ENCODE data around the gene SLC9A3.
"Not testable (repeated sequence)": the region's sequence is repeated elsewhere in the genome, so short reads cannot be mapped to it uniquely, and the experiment has no call there.

The SLC9A3 gene

GRCh38 chr5:489689-490080 is 34.6 kb downstream of the SLC9A3 start:
- DNase-seq (ENCODE audit: low spot score): no peak

GRCh38 chr5:488744-489688 is 35.2 kb downstream of the SLC9A3 start:
- no peak for DNase-seq (ENCODE audit: low spot score)

- no peak for DNase-seq (ENCODE audit: low spot score)
These were observed 36.0 kb downstream of the SLC9A3 start for GRCh38 chr5:488241-488640.

GRCh38 chr5:486597-486996 is 37.7 kb downstream of the SLC9A3 start:
- not testable (repeated sequence) for DNase-seq (ENCODE audit: low spot score)

- no peak for DNase-seq (ENCODE audit: low spot score)
These were observed 38.2 kb downstream of the SLC9A3 start for GRCh38 chr5:485946-486491.

GRCh38 chr5:485113-485945 is 38.9 kb downstream of the SLC9A3 start:
- DNase-seq (ENCODE audit: low spot score): no peak

- no peak for DNase-seq (ENCODE audit: low spot score)
These were observed 39.7 kb downstream of the SLC9A3 start for GRCh38 chr5:484556-484955.

GRCh38 chr5:483434-484140 is 40.7 kb downstream of the SLC9A3 start:
- no peak for DNase-seq (ENCODE audit: low spot score)

GRCh38 chr5:483011-483410 is 41.2 kb downstream of the SLC9A3 start:
- no peak for DNase-seq (ENCODE audit: low spot score)

- DNase-seq (ENCODE audit: low spot score): no peak
These were observed 41.7 kb downstream of the SLC9A3 start for GRCh38 chr5:482506-482905.

- DNase-seq (ENCODE audit: low spot score): no peak
These were observed 42.2 kb downstream of the SLC9A3 start for GRCh38 chr5:482021-482420.

- no peak for DNase-seq (ENCODE audit: low spot score)
These were observed 42.9 kb downstream of the SLC9A3 start for GRCh38 chr5:481347-481746.

GRCh38 chr5:479566-480319 is 44.5 kb downstream of the SLC9A3 start:
- no peak for DNase-seq (ENCODE audit: low spot score)

- no peak for DNase-seq (ENCODE audit: low spot score)
These were observed 45.2 kb downstream of the SLC9A3 start for GRCh38 chr5:478982-479535.

- DNase-seq (ENCODE audit: low spot score): no peak
These were observed 45.8 kb downstream of the SLC9A3 start for GRCh38 chr5:478369-478981.

GRCh38 chr5:477871-478270 is 46.4 kb downstream of the SLC9A3 start:
- no peak for DNase-seq (ENCODE audit: low spot score)

- DNase-seq (ENCODE audit: low spot score): no peak
These were observed 47.0 kb downstream of the SLC9A3 start for GRCh38 chr5:477247-477646.

GRCh38 chr5:476814-477175 is 47.5 kb downstream of the SLC9A3 start:
- DNase-seq (ENCODE audit: low spot score): no peak

GRCh38 chr5:476102-476813 is 48.0 kb downstream of the SLC9A3 start:
- DNase-seq (ENCODE audit: low spot score): no peak

- DNase-seq (ENCODE audit: low spot score): no peak
These were observed 48.5 kb downstream of the SLC9A3 start for GRCh38 chr5:475704-476101.

Data from Ammon's horn (tissue), 1 donor.